Measurements from ENCODE around the gene CRTC3.

DNA sequence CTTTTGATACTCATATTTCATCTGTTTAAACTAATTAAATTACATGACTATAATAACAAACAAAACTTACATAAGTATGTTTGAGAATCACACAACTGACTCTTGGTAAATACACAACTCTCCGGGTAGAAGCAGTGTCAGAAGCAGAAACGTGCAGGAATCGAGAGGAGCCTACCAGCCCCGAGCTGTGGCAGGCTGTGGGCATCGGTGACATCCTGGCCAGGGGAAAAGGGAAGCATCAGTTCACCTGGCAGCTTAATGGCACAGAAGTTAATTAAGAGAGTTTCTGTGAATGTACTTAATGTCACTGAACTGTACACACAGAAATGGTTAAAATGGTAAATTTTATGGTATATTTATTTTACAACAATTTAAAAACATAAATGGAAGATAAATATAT, 90.2 kb downstream of the CRTC3 start:
- TF ChIP-seq, protein P1, sequence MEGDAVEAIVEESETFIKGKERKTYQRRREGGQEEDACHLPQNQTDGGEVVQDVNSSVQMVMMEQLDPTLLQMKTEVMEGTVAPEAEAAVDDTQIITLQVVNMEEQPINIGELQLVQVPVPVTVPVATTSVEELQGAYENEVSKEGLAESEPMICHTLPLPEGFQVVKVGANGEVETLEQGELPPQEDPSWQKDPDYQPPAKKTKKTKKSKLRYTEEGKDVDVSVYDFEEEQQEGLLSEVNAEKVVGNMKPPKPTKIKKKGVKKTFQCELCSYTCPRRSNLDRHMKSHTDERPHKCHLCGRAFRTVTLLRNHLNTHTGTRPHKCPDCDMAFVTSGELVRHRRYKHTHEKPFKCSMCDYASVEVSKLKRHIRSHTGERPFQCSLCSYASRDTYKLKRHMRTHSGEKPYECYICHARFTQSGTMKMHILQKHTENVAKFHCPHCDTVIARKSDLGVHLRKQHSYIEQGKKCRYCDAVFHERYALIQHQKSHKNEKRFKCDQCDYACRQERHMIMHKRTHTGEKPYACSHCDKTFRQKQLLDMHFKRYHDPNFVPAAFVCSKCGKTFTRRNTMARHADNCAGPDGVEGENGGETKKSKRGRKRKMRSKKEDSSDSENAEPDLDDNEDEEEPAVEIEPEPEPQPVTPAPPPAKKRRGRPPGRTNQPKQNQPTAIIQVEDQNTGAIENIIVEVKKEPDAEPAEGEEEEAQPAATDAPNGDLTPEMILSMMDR (IDR thresholded peaks at IDR 0.05): no peak
- TF ChIP-seq POLR2A (IDR thresholded peaks at IDR 0.05): no peak

Data from testis (tissue), 2 donors.